Parathyroid adenoma (tissue), 2 donors: Measurements from ENCODE around the gene BUB3.

ENCODE experiments used
- H2AFZ ChIP-seq: fragments of 300-600 bp; sonication (generic); one replicate; pipeline ENCODE4 v1.7.0; 2017; ENCODE audit warnings: antibody characterized with exemption, mild to moderate bottlenecking
- H3K27ac ChIP-seq: fragments of 300-600 bp; sonication (generic); one replicate; pipeline ENCODE4 v1.7.0; 2017
- H3K27me3 ChIP-seq: fragments of 300-600 bp; sonication (generic); one replicate; pipeline ENCODE4 v1.7.0; 2017; ENCODE audit warnings: low read length; ENCODE audit not compliant: control insufficient read depth, insufficient read depth
- H3K36me3 ChIP-seq: fragments of 300-600 bp; sonication (generic); one replicate; pipeline ENCODE4 v1.7.0; 2017; ENCODE audit warnings: low read length; ENCODE audit not compliant: control insufficient read depth, insufficient read depth
- H3K4me1 ChIP-seq: fragments of 300-600 bp; sonication (generic); one replicate; pipeline ENCODE4 v1.7.0; 2017; ENCODE audit warnings: control low read depth
- H3K4me2 ChIP-seq: fragments of 300-600 bp; sonication (generic); one replicate; pipeline ENCODE4 v1.7.0; 2017; ENCODE audit warnings: low read length
- H3K4me3 ChIP-seq: fragments of 300-600 bp; sonication (generic); one replicate; pipeline ENCODE4 v1.7.0; 2017; ENCODE audit warnings: low read depth, low read length
- H3K79me2 ChIP-seq: fragments of 300-600 bp; sonication (generic); one replicate; pipeline ENCODE4 v1.7.0; 2017; ENCODE audit warnings: control low read depth
- H3K9ac ChIP-seq: fragments of 300-600 bp; sonication (generic); one replicate; pipeline ENCODE4 v1.7.0; 2017; ENCODE audit warnings: mild to moderate bottlenecking
- H3K9me3 ChIP-seq: fragments of 300-600 bp; sonication (generic); one replicate; pipeline ENCODE4 v1.7.0; 2017; ENCODE audit warnings: low read length; ENCODE audit not compliant: control insufficient read depth
- CTCF ChIP-seq: fragments of 300-600 bp; sonication (generic); IDR thresholded peaks from one replicate; pipeline ENCODE4 v1.7.0; 2017; ENCODE audit warnings: antibody characterized with exemption, mild to moderate bottlenecking
- donor health status: primary hyperparathyroidism.

The BUB3 gene

GRCh38 chr10:123154092-123154710 is at the start of gene BUB3:
TSS of gene BUB3 (plus strand) at chr10:123154402. CDS start at chr10:123154918, 516 bp downstream.
- H3K9me3 ChIP-seq = no peaks in the 10 kb centered on the region
- TF ChIP-seq CTCF = no peak
- no peak within 1 kb of the TSS for H3K9ac ChIP-seq
- peak within 1 kb of the TSS; percentile 39 for H3K4me2 ChIP-seq
- peaks cover 4% of the 10 kb centered on the region for H3K79me2 ChIP-seq
- H3K27me3 ChIP-seq = peaks cover 10% of the 10 kb centered on the region
- H3K4me3 ChIP-seq = peak within 1 kb of the TSS; percentile 87
- no peaks in the 10 kb centered on the region for H3K36me3 ChIP-seq
- peak within 1 kb of the TSS; percentile 65 for H3K27ac ChIP-seq
- H3K4me1 ChIP-seq = peaks cover 4% of the 10 kb centered on the region
- H2AFZ ChIP-seq = peak within 1 kb of the TSS; percentile 96

GRCh38 chr10:123109466-123109865 is 44.7 kb upstream of the BUB3 start:
- no peak overlapping the region for H3K4me3 ChIP-seq
- H2AFZ ChIP-seq = no peak overlapping the region
- H3K79me2 ChIP-seq = no peaks in the 10 kb centered on the region
- H3K27ac ChIP-seq = no peak overlapping the region
- H3K36me3 ChIP-seq = no peaks in the 10 kb centered on the region
- no peak for TF ChIP-seq CTCF
- no peaks in the 10 kb centered on the region for H3K27me3 ChIP-seq
- H3K9ac ChIP-seq = no peak overlapping the region
- H3K4me1 ChIP-seq = no peaks in the 10 kb centered on the region
- H3K4me2 ChIP-seq = no peak overlapping the region
- H3K9me3 ChIP-seq = no peaks in the 10 kb centered on the region

GRCh38 chr10:123117644-123118417 is 36.4 kb upstream of the BUB3 start:
- peak overlapping the region; percentile 2 for H2AFZ ChIP-seq
- H3K4me3 ChIP-seq = no peak overlapping the region
- H3K4me2 ChIP-seq = no peak overlapping the region
- H3K4me1 ChIP-seq = no peaks in the 10 kb centered on the region
- H3K79me2 ChIP-seq = no peaks in the 10 kb centered on the region
- no peaks in the 10 kb centered on the region for H3K9me3 ChIP-seq
- no peak for TF ChIP-seq CTCF
- H3K9ac ChIP-seq = no peak overlapping the region
- no peak overlapping the region for H3K27ac ChIP-seq
- H3K27me3 ChIP-seq = peaks cover 3% of the 10 kb centered on the region
- no peaks in the 10 kb centered on the region for H3K36me3 ChIP-seq

GRCh38 chr10:123119081-123119480 is 35.1 kb upstream of the BUB3 start:
- no peaks in the 10 kb centered on the region for H3K79me2 ChIP-seq
- no peak overlapping the region for H3K27ac ChIP-seq
- no peak overlapping the region for H3K9ac ChIP-seq
- H3K4me3 ChIP-seq = no peak overlapping the region
- no peaks in the 10 kb centered on the region for H3K9me3 ChIP-seq
- no peaks in the 10 kb centered on the region for H3K36me3 ChIP-seq
- no peak overlapping the region for H3K4me2 ChIP-seq
- no peak overlapping the region for H2AFZ ChIP-seq
- H3K4me1 ChIP-seq = no peaks in the 10 kb centered on the region
- no peak for TF ChIP-seq CTCF
- peaks cover 3% of the 10 kb centered on the region for H3K27me3 ChIP-seq
